UCSD-AML1 (cell line): ENCODE data around the gene MAST1.
"Not testable (repeated sequence)": the region's sequence is repeated elsewhere in the genome, so short reads cannot be mapped to it uniquely, and the experiment has no call there.

Source experiments
- DNase-seq: peaks from one replicate; lab custom pipeline; 2025; ENCODE audit not compliant: unreplicated experiment; lab: John Stamatoyannopoulos, UW

MAST1 gene

DNA sequence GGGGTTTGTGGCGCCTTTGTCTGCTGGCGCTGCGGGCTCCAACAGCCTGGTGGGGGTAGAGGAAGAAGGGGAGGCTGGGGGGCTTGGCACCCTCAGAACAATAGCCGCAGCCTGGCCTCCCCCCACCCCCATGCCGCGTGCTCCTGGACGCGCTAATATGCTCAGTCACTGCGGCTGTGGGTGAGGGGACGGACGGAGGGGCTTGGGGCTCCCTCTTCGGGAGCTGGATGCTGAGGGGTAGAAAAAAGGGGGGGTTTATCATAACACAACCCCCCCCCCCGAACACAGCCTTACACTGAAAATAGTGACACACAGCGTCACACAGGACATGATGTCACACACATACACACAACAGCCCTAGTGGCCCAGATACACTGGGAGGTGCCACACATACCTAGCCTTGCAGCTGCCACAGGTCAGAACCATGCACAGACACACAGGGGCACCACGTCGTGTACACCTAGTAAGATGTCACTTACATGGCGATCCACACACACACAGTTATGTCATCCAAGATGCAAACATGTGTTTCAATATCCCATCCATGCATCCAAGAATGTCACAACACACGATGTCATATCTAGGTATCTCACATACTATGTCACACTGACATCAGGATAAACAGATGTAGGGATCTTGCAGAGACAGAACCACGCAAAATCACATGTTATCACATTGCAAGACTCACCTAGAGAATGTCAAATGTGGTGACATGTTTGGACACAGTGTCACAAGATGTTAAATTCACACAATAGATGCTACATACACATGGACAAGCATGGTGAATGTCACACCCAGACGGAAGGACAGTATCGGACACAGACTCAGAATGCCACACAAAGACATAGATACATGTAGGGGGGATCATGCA, 806 bp downstream of the MAST1 start:
- no peak for DNase-seq

DNA sequence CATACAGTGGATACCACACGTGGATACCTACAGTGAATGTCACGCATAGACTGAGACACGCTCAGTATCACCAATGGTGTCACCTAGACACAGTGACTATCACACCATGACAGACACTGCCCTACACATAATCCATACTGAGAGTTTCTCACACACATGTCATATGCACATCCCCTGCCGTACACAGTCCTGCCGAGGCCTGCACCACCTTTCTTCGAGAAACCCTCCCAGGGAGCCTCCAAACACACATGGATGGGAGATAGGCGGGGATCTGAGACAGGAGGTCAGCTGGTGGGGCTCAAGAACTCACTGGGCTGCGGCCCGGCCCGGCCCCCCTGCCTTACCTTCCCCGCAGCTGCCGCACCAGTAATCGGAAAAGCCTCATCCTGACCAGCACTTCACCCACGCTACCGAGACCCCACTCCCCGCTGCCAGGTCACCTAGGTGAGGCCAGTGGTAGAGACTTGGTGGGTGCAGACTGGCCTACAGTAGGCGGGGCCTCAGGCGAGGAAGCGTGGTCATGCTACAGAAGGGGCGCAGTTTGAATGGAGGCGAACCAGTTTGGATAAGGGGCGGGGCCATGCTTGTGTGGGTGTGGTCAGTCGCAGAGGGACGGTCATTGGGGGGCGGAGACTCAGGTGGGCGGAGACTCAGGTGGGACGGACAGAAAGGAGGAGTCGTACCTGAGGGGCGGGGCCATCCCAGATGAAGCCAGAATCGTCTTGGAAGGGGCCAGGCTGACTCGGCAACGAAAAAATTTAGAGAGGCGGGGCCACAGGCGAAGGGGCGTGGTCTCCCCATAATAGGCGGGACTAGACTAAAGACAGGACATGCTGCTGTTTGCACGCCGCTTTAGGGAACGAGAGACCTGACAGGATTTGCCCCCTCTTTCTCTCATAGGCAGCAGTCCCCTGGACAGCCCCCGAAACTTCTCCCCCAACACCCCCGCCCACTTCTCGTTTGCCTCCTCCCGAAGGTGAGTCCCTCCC, 2.1 kb downstream of the MAST1 start:
- DNase-seq: no peak

DNA sequence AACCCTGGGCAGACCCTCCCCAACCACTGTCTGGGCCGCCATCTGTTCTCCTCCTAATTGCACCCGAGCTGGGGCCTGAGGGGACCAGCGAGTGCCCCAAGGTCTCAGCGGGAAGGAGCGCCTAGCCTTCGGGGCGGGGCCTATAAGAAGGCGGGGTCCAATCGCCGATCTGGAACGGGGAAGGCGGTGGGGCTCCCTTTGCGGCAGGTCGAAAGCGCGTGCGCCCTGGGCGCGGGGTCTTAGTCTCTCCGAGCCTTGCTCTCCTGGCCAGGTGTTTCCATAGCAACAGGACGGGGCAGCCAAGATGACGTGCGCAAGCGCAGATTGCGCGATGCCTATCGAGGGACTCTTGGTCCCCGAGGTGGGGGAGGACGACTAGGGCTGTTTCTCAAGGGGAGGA, 2.8 kb downstream of the MAST1 start:
- no peak for DNase-seq

DNA sequence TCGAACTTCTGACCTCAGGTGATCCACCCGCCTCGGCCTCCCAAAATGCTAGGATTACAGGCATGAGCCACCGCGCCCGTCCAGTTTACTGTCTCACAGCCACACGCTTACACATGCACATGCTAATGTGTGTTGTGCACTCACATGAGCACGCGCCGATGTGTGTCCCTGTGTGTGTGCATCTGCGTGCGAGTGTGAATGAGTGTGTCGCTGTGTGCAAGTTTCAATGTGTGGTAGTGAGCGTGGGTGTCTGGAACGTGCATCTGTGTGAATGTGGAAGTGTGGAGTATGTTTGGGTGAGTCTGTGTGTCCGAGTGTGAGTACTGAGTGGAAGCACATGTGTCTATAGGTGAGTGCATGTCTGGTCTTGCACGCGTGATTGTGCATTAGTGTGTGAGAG, 4.2 kb downstream of the MAST1 start:
- no peak for DNase-seq

DNA sequence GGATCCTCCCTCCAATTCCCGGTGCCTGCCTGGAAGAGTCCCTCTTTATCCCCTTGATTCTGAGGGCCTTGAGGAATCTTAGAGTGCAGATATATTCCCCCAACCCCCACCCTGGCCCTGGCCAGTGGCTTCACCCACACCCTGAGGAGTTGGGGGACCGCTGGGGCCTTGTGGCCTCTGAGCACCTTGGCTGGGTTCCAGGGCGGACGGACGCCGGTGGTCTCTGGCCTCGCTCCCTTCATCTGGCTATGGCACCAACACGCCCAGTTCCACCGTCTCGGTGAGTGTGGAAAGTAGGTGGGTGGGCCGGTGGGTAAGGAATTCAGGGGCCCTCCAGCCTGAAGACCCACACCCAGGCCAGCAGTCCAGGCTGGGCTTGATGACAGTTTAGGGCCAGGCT, 5.0 kb downstream of the MAST1 start:
- DNase-seq: no peak

DNA sequence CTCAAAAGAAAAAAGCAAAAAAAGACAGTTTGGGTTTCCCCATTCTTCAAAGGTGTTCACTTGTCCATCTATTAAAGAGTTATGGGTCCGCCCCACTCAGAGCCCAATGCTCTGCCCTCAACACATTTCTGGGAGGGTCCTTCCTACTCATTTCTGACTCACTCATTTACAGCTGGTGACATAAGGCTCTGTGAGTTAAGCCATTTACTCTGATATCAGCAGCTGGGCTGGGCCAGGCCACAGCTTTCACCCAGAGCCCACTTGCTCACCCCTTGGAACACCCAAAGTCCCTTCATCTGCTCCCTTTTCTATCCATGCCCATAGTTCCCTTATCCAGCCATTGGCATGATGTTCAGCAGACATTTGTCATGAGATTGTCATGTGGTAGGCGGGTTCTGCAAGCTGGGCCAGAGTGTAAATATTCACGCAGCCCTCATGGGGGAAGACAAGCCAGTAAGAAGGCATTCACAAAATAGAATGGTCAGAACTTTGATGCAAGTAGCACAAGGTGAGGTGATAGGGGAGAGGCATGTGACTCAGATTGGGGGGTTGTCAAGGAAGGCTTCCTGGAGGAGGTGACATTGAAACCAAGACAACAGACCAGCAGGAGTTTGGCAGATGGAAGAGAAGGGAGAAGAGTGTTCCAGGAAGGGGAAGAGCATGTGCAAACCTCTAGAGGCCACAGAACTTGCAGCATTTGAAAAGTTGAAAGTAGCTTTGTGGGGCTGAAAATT, 5.9 kb downstream of the MAST1 start:
- no peak for DNase-seq

DNA sequence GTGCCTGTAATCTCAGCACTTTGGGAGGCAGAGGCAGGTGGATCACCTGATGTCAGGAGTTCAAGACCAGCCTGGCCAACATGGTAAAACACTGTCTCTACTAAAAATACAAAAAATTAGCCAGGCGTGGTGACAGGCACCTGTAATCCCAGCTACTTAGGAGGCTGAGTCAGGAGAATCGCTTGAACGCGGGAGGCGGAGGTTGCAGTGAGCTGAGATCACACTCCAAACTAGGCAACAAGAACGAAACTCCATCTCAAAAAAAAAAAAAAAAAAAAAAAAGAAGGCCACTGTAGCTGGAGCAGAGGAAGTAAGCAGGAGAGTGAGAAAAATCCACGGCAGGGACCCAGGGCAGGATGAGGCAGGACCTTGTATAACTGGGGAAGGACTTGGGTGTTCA, 8.3 kb downstream of the MAST1 start:
- not testable (repeated sequence) for DNase-seq

DNA sequence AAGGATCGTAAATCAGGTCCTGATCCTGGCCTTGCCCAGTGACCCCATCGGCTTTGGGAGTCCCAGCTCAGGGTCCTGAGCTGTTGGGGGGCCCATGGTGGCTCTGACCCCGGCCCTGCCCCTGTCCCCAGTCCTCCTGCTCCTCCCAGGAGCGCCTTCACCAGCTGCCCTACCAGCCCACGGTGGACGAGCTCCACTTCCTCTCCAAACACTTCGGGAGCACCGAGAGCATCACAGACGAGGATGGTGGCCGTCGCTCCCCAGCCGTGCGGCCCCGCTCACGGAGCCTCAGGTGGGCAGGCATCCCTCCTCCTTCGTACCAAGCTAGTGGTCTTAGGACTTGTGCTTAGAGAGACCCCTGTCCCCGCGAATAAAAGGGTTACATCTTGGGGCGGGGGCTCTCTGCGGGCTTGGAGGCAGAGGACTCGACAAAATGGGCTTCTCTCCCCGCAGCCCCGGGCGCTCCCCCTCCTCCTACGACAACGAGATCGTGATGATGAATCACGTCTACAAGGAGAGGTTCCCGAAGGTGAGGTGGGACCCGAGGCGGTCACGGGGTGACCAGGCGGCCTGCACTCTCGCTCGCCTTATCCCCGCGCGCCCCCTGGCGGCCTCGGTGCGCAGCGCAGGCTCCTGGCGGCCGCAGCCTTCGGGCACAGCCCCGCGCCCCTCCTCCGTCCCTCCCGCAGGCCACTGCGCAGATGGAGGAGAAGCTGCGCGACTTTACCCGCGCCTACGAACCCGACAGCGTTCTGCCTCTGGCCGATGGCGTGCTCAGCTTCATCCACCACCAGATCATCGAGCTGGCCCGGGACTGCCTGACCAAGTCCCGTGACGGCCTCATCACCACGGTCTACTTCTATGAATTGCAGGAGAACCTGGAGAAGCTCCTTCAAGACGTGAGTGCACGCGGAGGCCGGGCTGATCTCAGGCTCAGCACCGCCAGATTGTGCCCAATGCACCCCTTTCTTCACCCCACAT, 9.1 kb downstream of the MAST1 start:
- DNase-seq: peak; percentile 82

DNA sequence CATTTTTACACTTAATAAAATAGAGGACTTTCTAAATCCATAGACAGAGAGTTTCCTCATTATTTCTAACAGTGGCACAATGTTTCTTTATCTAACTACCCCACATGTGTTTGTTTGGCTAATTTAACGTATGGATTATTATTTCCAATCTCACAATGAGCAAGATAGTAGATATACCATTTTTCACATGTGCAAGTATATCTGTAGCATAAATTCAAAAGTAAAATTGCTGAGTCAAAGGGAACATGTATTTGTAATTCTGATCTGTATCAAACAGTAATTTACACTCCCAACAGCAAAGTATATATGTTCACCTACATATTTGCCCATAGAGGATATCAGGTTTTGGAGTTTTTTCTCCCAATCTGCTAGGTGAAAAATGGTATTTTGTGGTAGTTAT, 18.3 kb downstream of the MAST1 start:
- DNase-seq: no peak

DNA sequence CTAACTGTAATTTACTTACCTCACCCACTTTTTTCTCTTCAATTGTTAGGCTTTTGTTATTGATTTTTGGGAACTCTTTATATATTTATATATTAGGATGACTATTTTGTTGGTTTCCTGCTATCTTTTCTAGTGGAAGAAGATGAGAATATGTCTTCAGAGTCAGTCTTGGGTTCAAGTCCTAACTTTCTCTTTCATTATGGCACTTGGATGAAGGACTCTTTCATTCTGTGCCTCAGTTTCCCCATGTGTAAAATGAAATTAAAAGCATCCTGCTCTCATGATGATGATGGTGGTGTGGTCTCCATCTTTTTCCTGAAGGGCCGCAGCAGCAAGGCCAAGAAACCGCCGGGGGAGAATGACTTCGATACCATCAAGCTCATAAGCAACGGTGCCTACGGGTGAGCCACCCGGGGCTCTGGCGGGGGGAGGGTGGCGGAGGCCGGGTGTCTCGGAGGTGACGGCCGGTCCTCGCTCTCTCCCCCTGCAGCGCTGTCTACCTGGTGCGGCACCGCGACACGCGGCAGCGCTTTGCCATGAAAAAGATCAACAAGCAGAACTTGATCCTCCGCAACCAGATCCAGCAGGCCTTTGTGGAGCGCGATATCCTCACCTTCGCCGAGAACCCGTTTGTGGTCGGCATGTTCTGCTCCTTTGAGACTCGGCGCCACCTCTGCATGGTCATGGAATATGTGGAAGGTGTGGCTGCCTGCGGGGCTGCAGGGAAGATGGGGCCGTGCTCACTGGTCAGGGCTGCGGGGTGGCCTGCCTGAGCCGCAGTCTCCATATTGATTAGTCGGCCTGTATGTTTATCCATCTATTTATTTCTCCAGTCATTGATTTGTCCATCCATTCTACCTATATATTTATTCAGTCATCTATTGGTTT, 20.0 kb downstream of the MAST1 start:
- DNase-seq: no peak

DNA sequence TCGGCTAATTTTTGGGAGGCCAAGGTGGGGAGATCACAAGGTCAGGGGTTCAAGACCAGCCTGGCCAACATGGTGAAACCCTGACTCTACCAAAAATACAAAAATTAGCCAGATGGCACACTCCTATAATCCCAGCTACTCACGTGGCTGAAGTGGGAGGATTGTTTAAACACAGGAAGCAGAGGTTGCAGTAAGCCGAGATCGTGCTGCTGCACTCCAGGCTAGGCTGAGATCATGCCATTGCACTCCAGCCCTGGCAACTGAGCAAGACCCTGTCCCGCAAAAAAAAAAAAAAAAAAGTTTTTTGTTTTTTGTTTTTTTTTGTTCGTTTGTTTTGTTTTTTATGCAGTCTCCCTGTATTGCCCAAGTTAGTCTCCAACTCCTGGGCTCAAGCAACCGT, 21.2 kb downstream of the MAST1 start:
- no peak for DNase-seq

DNA sequence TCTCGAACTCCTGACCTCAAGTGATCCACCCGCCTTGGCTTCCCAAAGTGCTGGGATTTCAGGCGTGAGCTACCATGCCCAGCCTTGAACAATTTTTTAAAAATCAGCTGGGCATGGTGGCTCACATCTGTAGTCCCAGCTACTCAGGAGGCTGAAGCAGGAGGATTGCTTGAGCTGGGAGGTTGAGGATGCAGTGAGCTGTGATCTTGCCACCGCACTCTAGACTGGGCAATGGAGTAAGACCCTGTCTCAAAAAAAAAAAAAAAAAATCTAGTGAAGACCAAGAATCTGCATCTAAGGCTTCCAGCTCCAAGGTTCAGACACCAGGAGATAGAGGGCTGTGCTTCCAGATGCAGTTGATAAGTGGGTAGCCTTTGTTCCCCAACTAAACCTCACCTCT, 25.8 kb downstream of the MAST1 start:
- DNase-seq: no peak

DNA sequence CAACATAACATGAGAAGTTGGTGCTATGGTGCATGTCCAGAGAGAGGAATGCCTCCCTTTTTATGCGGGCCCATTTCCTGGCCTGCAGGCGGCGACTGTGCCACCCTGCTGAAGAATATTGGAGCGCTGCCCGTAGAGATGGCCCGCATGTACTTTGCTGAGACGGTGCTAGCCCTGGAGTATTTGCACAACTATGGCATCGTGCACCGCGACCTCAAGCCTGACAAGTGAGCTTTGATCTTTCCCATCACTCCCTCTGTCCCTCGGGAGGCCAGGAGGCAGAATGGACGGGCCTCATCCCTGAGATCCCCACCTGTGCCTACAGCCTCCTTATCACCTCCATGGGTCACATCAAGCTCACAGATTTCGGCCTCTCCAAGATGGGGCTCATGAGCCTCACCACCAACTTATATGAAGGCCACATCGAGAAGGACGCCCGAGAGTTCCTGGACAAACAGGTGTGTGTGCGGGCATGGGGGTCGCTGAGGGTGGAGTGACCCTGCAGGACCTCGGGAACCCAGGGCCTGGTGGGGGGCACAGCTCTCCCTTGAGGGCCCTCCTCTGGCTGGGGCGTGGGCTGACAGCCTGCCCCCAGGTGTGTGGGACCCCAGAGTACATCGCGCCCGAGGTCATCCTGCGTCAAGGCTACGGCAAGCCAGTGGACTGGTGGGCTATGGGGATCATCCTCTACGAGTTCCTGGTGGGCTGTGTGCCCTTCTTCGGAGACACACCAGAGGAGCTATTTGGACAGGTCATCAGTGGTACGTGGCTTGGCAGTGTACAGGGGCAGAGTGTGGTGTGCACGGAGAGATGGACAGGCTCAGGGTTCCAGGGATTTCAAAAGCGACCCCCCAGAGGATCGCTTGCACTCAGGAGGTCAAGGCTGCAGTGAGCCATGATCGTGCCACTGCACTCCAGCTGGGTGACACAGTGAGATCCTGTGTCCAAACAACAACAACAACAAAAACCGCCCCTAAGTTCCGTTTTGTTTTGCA, 26.7 kb downstream of the MAST1 start:
- DNase-seq: no peak

DNA sequence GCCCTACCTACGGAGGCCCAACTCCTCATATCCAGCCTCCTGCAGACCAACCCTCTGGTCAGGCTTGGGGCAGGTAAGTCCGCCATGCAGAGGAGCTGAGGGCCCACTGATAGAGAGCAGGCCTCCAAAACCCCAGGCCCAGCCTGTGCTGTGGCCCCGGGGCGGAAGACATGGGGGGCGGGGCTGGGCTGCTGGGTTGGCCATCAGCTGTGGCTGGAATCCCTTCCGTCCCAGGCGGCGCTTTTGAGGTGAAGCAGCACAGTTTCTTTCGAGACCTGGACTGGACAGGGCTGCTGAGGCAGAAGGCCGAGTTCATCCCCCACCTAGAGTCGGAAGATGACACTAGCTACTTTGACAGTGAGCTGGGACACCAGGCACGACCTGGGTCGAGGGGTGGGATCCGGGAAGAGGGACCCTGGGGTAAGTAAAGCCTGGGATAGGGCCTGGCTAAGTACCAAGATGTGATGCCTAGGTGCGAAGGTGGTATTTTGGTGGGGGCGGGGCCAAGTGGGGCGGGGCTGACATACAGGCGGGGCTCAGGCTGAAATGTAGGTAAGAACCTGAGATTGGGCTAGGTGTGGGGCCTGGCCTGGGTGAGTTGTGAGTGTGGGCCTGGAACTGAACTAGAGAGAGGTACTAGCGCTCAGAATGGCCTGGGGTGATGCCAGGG, 27.6 kb downstream of the MAST1 start:
- DNase-seq: no peak

DNA sequence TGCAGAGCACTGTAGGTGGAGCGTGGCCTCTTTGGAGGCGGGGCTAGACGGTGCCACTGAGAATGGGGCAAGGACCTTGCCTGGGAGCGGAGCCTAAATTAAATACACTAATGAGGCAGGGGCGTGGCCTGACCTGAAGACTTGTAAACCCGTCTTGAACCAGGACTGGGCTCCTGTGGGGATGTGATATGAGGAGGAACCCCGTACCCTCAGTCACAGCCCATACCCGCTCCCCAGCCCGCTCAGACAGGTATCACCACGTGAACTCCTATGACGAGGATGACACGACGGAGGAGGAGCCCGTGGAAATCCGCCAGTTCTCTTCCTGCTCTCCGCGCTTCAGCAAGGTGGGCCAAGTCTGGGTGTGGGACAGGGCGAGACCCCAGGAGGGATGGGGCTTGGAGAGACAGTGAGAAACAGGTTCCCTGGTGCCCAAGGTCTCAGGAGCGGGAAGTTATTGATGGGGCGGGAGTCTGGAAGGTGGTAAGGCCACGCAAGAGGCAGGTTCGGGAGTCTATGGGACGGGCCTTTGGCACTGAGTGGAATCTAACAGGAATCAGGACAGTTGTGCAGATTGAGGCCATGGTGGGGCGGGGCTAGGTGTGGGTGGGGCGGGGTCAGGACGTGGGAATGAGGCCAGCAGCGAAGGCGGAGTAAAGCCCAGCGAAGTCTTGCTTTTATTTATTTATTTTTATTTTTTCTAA, 28.3 kb downstream of the MAST1 start:
- no peak for DNase-seq
